ENCODE measurements around the gene SFI1.

SFI1 gene

GRCh38 chr22:31647523-31648320, 151.4 kb downstream of the SFI1 start:
- POLR2A ChIA-PET = interaction anchor here (1.5 to 1.8 kb wide), 2 partner anchors 14 to 17 kb away, joined by 5 to 13 read pairs; partner anchors contain the start of gene PISD
- peaks cover 6 to 41% of the 10 kb centered on the region in 2 experiments for H3K36me3 ChIP-seq (ENCODE audit: control insufficient read depth in 2 of 2, insufficient read depth in 1 of 2, low read length in 2 of 2)
- peaks cover 8% of the 10 kb centered on the region for H3K4me1 ChIP-seq (ENCODE audit: control insufficient read depth, insufficient read depth, low read length)
- TF ChIP-seq ZNF670 (tag by site-specific recombination; IDR thresholded peaks at IDR 0.05; ENCODE audit: low read depth) (no peak), ZNF211 (tag by site-specific recombination; IDR thresholded peaks at IDR 0.05; ENCODE audit: low read depth) (no peak), ZNF600 (tag by site-specific recombination; IDR thresholded peaks at IDR 0.05) (peak; percentile 63), ZBTB17 (tag by site-specific recombination; IDR thresholded peaks at IDR 0.05) (0 out of 2 replicates have a peak, but pooled peaks have one; percentile 39)
- H3K9me3 ChIP-seq (ENCODE audit: control insufficient read depth, insufficient read depth, low read depth, low read length) = no peaks in the 10 kb centered on the region
- no peak overlapping the region for H3K27ac ChIP-seq (ENCODE audit: extremely low read depth, low read depth, low read length)
- CTCF ChIA-PET = interaction anchor here (1.2 to 1.7 kb wide), 4 partner anchors 13 to 329 kb away, joined by 3 to 5 read pairs (median 4); no protein-coding TSS in a partner anchor
- H3K4me3 ChIP-seq (ENCODE audit: low read depth, low read length) = no peak overlapping the region

GRCh38 chr22:31650391-31650790, 154.1 kb downstream of the SFI1 start:
- POLR2A ChIA-PET = interaction anchor here (0.7 to 1.0 kb wide), 2 partner anchors 12 to 32 kb away, joined by 3 read pairs; partner anchors contain the start of gene PISD

GRCh38 chr22:31651664-31652063, 155.3 kb downstream of the SFI1 start:
- POLR2A ChIA-PET = no interaction called here
- H3K27ac ChIP-seq (ENCODE audit: extremely low read depth, low read depth, low read length) = no peak overlapping the region

More at GRCh38 chr22:31650391-31650790, 154.1 kb downstream of the SFI1 start:
- Histone ChIP-seq H3K36me3 (ENCODE audit: control insufficient read depth in 2 of 2, insufficient read depth in 1 of 2, low read length in 2 of 2) (peaks cover 6 to 30% of the 10 kb centered on the region in 2 experiments), H3K9me3 (ENCODE audit: control insufficient read depth, insufficient read depth, low read depth, low read length) (no peaks in the 10 kb centered on the region), H3K4me1 (ENCODE audit: control insufficient read depth, insufficient read depth, low read length) (peaks cover 8% of the 10 kb centered on the region), H3K27ac (ENCODE audit: extremely low read depth, low read depth, low read length) (no peak overlapping the region), H3K4me3 (ENCODE audit: low read depth, low read length) (no peak overlapping the region)
- CTCF ChIA-PET = interaction anchor here (0.6 to 0.7 kb wide), 3 partner anchors 21 to 740 kb away, joined by 3 to 10 read pairs (median 3); no protein-coding TSS in a partner anchor
- TF ChIP-seq ZNF610 (tag by site-specific recombination; IDR thresholded peaks at IDR 0.05; ENCODE audit: borderline replicate concordance) (no peak), ZNF629 (tag by site-specific recombination; IDR thresholded peaks at IDR 0.05) (0 out of 2 replicates have a peak, but pooled peaks have one; percentile 23), ZNF121 (tag by site-specific recombination; IDR thresholded peaks at IDR 0.05) (no peak), PRDM1 (tag by site-specific recombination; IDR thresholded peaks at IDR 0.05) (0 out of 2 replicates have a peak, but pooled peaks have one; percentile 35), ZNF664 (tag by site-specific recombination; IDR thresholded peaks at IDR 0.05) (peak; percentile 71)

More at GRCh38 chr22:31651664-31652063, 155.3 kb downstream of the SFI1 start:
- peak; percentile 30; the same call in 1 of the 2 replicates for TF ChIP-seq PRDM1 (tag by site-specific recombination; IDR thresholded peaks at IDR 0.05)
- TF ChIP-seq ZBTB49 (tag by site-specific recombination; IDR thresholded peaks at IDR 0.05; ENCODE audit: low read depth) = no peak
- TF ChIP-seq ZNF362 (tag by site-specific recombination; IDR thresholded peaks at IDR 0.05) = no peak
- no peak for TF ChIP-seq PRDM4 (tag by site-specific recombination; IDR thresholded peaks at IDR 0.05)
- Histone ChIP-seq H3K36me3 (ENCODE audit: control insufficient read depth in 2 of 2, insufficient read depth in 1 of 2, low read length in 2 of 2) (peaks cover 6 to 30% of the 10 kb centered on the region in 2 experiments), H3K9me3 (ENCODE audit: control insufficient read depth, insufficient read depth, low read depth, low read length) (no peaks in the 10 kb centered on the region), H3K4me1 (ENCODE audit: control insufficient read depth, insufficient read depth, low read length) (peaks cover 2% of the 10 kb centered on the region; the same call in 1 of the 2 replicates), H3K4me3 (ENCODE audit: low read depth, low read length) (no peak overlapping the region)
- CTCF ChIA-PET = no interaction called here
